ENCODE results near the gene ZHX3. TPM values are rescaled to one million over a fixed set of nuclear protein-coding genes. Genes with fewer than 3 reads are reported as not detected.
A peak's percentile ranks its signal among the peaks of the same experiment; 100 is the strongest.

Gene ZHX3
- total and polyA plus RNA-seq, 2 of the 13 experiments (the other 11 are each of a cell fraction or from before 2014, with no cell fraction given), result 8.4 to 11.7 TPM

DNA sequence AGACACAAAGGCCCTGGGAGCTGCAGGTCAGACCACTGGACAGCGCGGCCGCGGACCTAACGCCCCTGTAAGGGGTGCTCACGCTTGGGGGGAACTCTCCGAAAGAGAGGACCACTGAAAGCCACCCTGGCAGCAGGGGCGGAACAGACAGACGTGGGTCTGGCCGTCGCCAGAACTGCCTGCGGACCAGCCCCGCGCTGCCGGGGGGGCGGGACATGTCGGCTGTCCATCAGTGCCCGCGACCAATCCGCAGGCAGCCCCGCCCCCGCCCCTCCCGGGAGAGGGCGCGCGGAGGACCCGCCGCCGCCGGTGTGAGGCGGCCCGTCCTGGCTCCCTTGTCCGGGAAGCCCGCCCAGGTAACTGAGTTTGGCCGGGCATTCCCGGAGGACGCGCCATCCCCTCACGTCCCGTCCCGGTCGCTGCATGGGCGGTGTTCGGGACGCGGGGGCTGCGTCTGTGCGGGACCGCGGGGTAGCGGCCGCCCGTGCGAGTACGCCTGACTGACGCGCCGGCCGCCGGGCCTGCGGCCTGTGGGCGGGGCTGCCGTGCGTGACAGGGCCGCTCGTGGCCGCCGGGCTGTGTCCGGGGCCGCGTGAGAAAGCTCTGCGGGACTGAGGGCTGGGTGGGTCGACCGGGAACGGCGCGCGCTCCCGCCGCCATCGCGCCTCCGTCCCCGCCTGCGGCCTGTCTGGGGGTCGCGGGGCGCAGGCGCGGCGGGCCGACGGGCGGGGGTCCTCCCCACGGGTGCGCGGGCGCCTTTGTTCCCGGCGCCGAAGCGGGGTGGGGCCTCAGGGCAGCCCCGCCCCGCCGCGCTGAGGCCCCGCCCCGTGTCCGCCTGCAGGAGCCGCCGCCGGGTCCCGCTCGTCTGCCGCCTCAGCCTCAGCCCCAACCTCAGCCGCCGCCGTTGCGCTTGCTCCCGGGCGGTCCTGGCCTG is 180.6 kb downstream of the ZHX3 start, which contains the start of gene PLCG1 (continued):
- TF ChIP-seq TCF12 (IDR thresholded peaks at IDR 0.05) (no peak), TCF12 (CRISPR knock-in tag; IDR thresholded peaks at IDR 0.05) (0 out of 2 replicates have a peak, but pooled peaks have one; percentile 16), FOXM1 (CRISPR knock-in tag; IDR thresholded peaks at IDR 0.05) (no peak; the same call in 1 of the 2 replicates), FOXA1 (IDR thresholded peaks at IDR 0.05) (no peak), FOXA1 (CRISPR knock-in tag; IDR thresholded peaks at IDR 0.05) (no peak), NR2C2 (CRISPR knock-in tag; IDR thresholded peaks at IDR 0.05; ENCODE audit: borderline replicate concordance) (no peak; the same call in 1 of the 2 replicates), ZZZ3 (CRISPR knock-in tag; IDR thresholded peaks at IDR 0.05; ENCODE audit: borderline replicate concordance) (no peak; the same call in none of the 2 replicates), RFX5 (IDR thresholded peaks at IDR 0.05; ENCODE audit: low read depth, low read length) (0 out of 2 replicates have a peak, but pooled peaks have one; percentile 3), ZNF563 (CRISPR knock-in tag; IDR thresholded peaks at IDR 0.05) (peak; percentile 98), POLR2G (IDR thresholded peaks at IDR 0.05; ENCODE audit: low read depth, low read length) (peak; percentile 85), ZNF674 (CRISPR knock-in tag; IDR thresholded peaks at IDR 0.05; ENCODE audit: low read depth) (peak; percentile 61; the same call in 1 of the 2 replicates), SP4 (CRISPR knock-in tag; IDR thresholded peaks at IDR 0.05) (peak; percentile 100), GTF3A (CRISPR knock-in tag; conservative IDR thresholded peaks at IDR 0.05) (0 out of 2 replicates have a peak, but pooled peaks have one; percentile 60), SNAPC2 (CRISPR knock-in tag; IDR thresholded peaks at IDR 0.05) (peak; percentile 92), ZNF431 (CRISPR knock-in tag; IDR thresholded peaks at IDR 0.05; ENCODE audit: borderline replicate concordance, low read depth) (peak; percentile 89; the same call in 1 of the 2 replicates), PTBP1 (IDR thresholded peaks at IDR 0.05; ENCODE audit: low read depth, low read length, poor library complexity, severe bottlenecking) (no peak), ZNF879 (CRISPR knock-in tag; IDR thresholded peaks at IDR 0.05) (0 out of 2 replicates have a peak, but pooled peaks have one; percentile 64), TARDBP (CRISPR knock-in tag; IDR thresholded peaks at IDR 0.05) (peak; percentile 83; the same call in 1 of the 2 replicates)
- TF ChIP-seq, protein P1, sequence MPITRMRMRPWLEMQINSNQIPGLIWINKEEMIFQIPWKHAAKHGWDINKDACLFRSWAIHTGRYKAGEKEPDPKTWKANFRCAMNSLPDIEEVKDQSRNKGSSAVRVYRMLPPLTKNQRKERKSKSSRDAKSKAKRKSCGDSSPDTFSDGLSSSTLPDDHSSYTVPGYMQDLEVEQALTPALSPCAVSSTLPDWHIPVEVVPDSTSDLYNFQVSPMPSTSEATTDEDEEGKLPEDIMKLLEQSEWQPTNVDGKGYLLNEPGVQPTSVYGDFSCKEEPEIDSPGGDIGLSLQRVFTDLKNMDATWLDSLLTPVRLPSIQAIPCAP (CRISPR knock-in tag; IDR thresholded peaks at IDR 0.05; ENCODE audit: low read depth), result no peak
- TF ChIP-seq, protein P2, sequence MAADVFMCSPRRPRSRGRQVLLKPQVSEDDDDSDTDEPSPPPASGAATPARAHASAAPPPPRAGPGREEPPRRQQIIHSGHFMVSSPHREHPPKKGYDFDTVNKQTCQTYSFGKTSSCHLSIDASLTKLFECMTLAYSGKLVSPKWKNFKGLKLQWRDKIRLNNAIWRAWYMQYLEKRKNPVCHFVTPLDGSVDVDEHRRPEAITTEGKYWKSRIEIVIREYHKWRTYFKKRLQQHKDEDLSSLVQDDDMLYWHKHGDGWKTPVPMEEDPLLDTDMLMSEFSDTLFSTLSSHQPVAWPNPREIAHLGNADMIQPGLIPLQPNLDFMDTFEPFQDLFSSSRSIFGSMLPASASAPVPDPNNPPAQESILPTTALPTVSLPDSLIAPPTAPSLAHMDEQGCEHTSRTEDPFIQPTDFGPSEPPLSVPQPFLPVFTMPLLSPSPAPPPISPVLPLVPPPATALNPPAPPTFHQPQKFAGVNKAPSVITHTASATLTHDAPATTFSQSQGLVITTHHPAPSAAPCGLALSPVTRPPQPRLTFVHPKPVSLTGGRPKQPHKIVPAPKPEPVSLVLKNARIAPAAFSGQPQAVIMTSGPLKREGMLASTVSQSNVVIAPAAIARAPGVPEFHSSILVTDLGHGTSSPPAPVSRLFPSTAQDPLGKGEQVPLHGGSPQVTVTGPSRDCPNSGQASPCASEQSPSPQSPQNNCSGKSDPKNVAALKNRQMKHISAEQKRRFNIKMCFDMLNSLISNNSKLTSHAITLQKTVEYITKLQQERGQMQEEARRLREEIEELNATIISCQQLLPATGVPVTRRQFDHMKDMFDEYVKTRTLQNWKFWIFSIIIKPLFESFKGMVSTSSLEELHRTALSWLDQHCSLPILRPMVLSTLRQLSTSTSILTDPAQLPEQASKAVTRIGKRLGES (CRISPR knock-in tag; IDR thresholded peaks at IDR 0.05; ENCODE audit: borderline replicate concordance), result peak; percentile 72; the same call in 1 of the 2 replicates
- TF ChIP-seq, protein P3, sequence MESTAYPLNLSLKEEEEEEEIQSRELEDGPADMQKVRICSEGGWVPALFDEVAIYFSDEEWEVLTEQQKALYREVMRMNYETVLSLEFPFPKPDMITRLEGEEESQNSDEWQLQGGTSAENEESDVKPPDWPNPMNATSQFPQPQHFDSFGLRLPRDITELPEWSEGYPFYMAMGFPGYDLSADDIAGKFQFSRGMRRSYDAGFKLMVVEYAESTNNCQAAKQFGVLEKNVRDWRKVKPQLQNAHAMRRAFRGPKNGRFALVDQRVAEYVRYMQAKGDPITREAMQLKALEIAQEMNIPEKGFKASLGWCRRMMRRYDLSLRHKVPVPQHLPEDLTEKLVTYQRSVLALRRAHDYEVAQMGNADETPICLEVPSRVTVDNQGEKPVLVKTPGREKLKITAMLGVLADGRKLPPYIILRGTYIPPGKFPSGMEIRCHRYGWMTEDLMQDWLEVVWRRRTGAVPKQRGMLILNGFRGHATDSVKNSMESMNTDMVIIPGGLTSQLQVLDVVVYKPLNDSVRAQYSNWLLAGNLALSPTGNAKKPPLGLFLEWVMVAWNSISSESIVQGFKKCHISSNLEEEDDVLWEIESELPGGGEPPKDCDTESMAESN (CRISPR knock-in tag; conservative IDR thresholded peaks at IDR 0.05), result peak; percentile 13; the same call in 1 of the 2 replicates
